ENCODE measurements around the gene VPS4A. TPM values are rescaled to one million over a fixed set of nuclear protein-coding genes. Genes with fewer than 3 reads are reported as not detected.

Gene VPS4A
- polyA plus RNA-seq, 3 donors: 18.2 to 25.7 (median 21.8) TPM

DNA sequence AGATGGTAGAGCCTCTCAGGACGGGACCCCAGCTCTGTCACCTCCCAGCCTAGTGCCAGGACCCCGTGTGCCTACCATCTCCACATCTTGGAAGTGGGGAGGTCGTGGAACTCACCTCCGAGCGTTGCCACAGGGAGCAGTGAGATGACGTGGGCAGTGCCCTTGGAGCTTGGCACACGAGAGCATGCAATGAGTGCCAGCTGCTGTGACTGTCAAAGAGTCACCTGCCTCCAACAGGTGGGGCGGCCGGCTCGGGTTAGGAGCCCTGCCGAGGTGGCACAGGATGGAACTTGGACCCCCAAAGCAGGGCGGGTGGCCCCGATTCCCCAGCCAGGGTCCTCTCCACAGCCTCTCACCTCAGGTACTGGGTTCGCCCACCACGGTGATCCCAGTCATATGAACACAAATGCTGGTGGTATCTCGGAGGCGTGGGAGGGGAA lies 5.5 kb downstream of the VPS4A start:
- peaks cover 9% of the 10 kb centered on the region for H3K4me1 Mint-ChIP-seq
- Histone ChIP-seq H4K20me1 (ENCODE audit: insufficient read depth, low read length) (peaks cover 88% of the 10 kb centered on the region), H3K36me3 (replicated peaks in 1 of 2; ENCODE audit: control insufficient read depth in 1 of 2, insufficient read depth in 2 of 2, low read length in 2 of 2) (peaks cover 68 to 86% of the 10 kb centered on the region in 2 donors), H3K4me2 (replicated peaks; ENCODE audit: extremely low read depth, low read length, poor library complexity, severe bottlenecking) (no peak overlapping the region), H2AFZ (ENCODE audit: insufficient read depth, low read depth, low read length, poor library complexity, severe bottlenecking) (no peak overlapping the region), H3K9ac (ENCODE audit: insufficient read depth, low read length, poor library complexity, severe bottlenecking) (no peak overlapping the region), H3K9me3 (replicated peaks in 1 of 2; ENCODE audit: control insufficient read depth in 1 of 2, insufficient read depth in 1 of 2, low read length in 2 of 2) (no peaks in the 10 kb centered on the region), H3K27me3 (ENCODE audit: control insufficient read depth in 2 of 2, insufficient read depth in 2 of 2, low read length in 2 of 2) (no peaks in the 10 kb centered on the region), H3K4me3 (replicated peaks in 1 of 3; ENCODE audit: low read depth in 2 of 3, low read length in 3 of 3) (no peak overlapping the region), H3K4me1 (ENCODE audit: control insufficient read depth in 1 of 2, insufficient read depth in 2 of 2, low read length in 2 of 2) (peaks cover 8% of the 10 kb centered on the region in 2 donors), H3K79me2 (ENCODE audit: insufficient read depth, low read length) (peaks cover 64% of the 10 kb centered on the region), H3K27ac (ENCODE audit: low read depth in 1 of 2, low read length in 2 of 2) (peak overlapping the region in 1 of 2 donors; percentile 31)
- peaks cover 0 to 2% (median 0%) of the 10 kb centered on the region in 7 donors for H3K9me3 Mint-ChIP-seq
- peaks cover 64 to 84% of the 10 kb centered on the region in 2 donors for H3K36me3 Mint-ChIP-seq
- H3K27ac Mint-ChIP-seq: peak overlapping the region in 1 of 7 donors; percentile 63
- TF ChIP-seq, protein P1, sequence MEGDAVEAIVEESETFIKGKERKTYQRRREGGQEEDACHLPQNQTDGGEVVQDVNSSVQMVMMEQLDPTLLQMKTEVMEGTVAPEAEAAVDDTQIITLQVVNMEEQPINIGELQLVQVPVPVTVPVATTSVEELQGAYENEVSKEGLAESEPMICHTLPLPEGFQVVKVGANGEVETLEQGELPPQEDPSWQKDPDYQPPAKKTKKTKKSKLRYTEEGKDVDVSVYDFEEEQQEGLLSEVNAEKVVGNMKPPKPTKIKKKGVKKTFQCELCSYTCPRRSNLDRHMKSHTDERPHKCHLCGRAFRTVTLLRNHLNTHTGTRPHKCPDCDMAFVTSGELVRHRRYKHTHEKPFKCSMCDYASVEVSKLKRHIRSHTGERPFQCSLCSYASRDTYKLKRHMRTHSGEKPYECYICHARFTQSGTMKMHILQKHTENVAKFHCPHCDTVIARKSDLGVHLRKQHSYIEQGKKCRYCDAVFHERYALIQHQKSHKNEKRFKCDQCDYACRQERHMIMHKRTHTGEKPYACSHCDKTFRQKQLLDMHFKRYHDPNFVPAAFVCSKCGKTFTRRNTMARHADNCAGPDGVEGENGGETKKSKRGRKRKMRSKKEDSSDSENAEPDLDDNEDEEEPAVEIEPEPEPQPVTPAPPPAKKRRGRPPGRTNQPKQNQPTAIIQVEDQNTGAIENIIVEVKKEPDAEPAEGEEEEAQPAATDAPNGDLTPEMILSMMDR (IDR thresholded peaks at IDR 0.05): no peak
- intact Hi-C loops (cut with micrococcal nuclease): loop anchor here in 1 of 2 donors (10.0 kb wide), 1 partner anchor 182 kb away; the partner anchor contains the start of genes CHTF8 and UTP4
- no peaks in the 10 kb centered on the region for H3K27me3 Mint-ChIP-seq (ENCODE audit: low read depth in 3 of 3)
- H3K4me3 Mint-ChIP-seq: no peak overlapping the region
- DNase-seq: no peak
- WGBS (ENCODE audit: insufficient coverage): 97% methylated on average over 14 of the region's 17 CpGs

DNA sequence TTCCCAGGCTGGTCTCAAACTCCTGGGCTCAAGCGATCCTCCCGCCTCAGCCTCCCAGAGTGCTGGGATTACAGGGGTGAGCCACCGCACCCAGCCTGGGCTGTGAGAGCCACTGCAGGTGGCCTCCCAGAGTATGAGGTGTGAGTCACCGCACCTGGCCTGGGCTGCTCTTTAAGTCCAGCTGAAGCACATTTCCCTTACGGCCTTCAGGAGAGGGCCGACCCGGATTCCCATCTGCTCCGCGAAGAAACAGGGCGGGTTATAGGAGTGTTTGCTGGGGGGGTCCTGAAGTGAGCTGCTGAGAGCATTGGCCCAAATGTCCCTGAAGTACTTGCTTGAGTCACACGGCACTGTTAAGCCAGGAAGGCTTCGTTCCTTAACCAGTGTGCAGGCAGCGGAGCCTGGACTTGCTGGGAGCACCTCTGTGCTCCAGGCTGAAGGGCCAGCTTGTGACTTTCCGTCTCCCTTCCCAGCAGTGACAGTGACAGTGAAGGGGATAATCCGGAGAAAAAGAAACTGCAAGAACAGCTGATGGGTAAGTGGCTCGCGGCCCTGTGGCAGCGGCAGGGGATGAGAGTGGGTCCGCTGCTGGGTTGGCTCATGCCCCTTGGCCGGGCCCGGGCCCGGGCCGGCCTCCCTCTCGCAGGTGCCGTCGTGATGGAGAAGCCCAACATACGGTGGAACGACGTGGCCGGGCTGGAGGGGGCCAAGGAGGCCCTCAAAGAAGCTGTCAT lies 7.2 kb downstream of the VPS4A start:
- Mint-ChIP-seq H3K27ac (peak overlapping the region in 1 of 7 donors; percentile 26), H3K27me3 (ENCODE audit: low read depth in 3 of 3) (no peaks in the 10 kb centered on the region)
- intact Hi-C loops (cut with micrococcal nuclease): loop anchor here in 1 of 2 donors (10.0 kb wide), 1 partner anchor 184 kb away; the partner anchor contains the start of genes CHTF8 and UTP4

More for the DNA sequence above, 7.2 kb downstream of the VPS4A start:
- peaks cover 85 to 100% of the 10 kb centered on the region in 2 donors for H3K36me3 ChIP-seq (replicated peaks in 1 of 2; ENCODE audit: control insufficient read depth in 1 of 2, insufficient read depth in 2 of 2, low read length in 2 of 2)
- Mint-ChIP-seq H3K4me3 (no peak overlapping the region), H3K4me1 (no peaks in the 10 kb centered on the region), H3K9me3 (peaks cover 0 to 2% (median 0%) of the 10 kb centered on the region in 7 donors), H3K36me3 (peaks cover 75 to 98% of the 10 kb centered on the region in 2 donors)
- no peak overlapping the region for H3K4me2 ChIP-seq (replicated peaks; ENCODE audit: extremely low read depth, low read length, poor library complexity, severe bottlenecking)
- no peaks in the 10 kb centered on the region for H3K27me3 ChIP-seq (ENCODE audit: control insufficient read depth in 2 of 2, insufficient read depth in 2 of 2, low read length in 2 of 2)
- no peak overlapping the region for H2AFZ ChIP-seq (ENCODE audit: insufficient read depth, low read depth, low read length, poor library complexity, severe bottlenecking)
- H3K4me3 ChIP-seq (replicated peaks in 1 of 3; ENCODE audit: low read depth in 2 of 3, low read length in 3 of 3): no peak overlapping the region
- peaks cover 89% of the 10 kb centered on the region for H4K20me1 ChIP-seq (ENCODE audit: insufficient read depth, low read length)
- no peak overlapping the region for H3K27ac ChIP-seq (ENCODE audit: low read depth in 1 of 2, low read length in 2 of 2)
- no peak overlapping the region for H3K9ac ChIP-seq (ENCODE audit: insufficient read depth, low read length, poor library complexity, severe bottlenecking)
- TF ChIP-seq, protein P1 (IDR thresholded peaks at IDR 0.05): no peak
- 99% methylated on average over 27 of the region's 30 CpGs for WGBS (ENCODE audit: insufficient coverage)
- peaks cover 51% of the 10 kb centered on the region for H3K79me2 ChIP-seq (ENCODE audit: insufficient read depth, low read length)
- no peaks in the 10 kb centered on the region for H3K4me1 ChIP-seq (ENCODE audit: control insufficient read depth in 1 of 2, insufficient read depth in 2 of 2, low read length in 2 of 2)
- H3K9me3 ChIP-seq (replicated peaks in 1 of 2; ENCODE audit: control insufficient read depth in 1 of 2, insufficient read depth in 1 of 2, low read length in 2 of 2): no peaks in the 10 kb centered on the region
- DNase-seq: no peak

Data from CD14-positive monocyte (primary cell).